Transverse colon (tissue), 3 donors: ENCODE measurements around the gene ZYX.

ENCODE experiments used
- POLR2A ChIP-seq: fragments of 450-650 bp; IDR thresholded peaks from one replicate; pipeline ENCODE4 v1.6.1; 2016; ENCODE audit warnings: antibody characterized with exemption, mild to moderate bottlenecking, moderate library complexity
- TF ChIP-seq, protein P1 (sequence below), 5 experiments: fragments of 200-600 bp in 3 of 5; fragments of 450-650 bp in 2 of 5; sonication (generic) in 3 of 5; IDR thresholded peaks; 1 replicate in 2 of 5; 2 replicates in 3 of 5; pipeline ENCODE4 v1.5.1; 2016 to 2017; ENCODE audit warnings: antibody characterized with exemption in 5 of 5, inconsistent platforms in 3 of 5, mild to moderate bottlenecking in 2 of 5, moderate library complexity in 1 of 5

DNA sequence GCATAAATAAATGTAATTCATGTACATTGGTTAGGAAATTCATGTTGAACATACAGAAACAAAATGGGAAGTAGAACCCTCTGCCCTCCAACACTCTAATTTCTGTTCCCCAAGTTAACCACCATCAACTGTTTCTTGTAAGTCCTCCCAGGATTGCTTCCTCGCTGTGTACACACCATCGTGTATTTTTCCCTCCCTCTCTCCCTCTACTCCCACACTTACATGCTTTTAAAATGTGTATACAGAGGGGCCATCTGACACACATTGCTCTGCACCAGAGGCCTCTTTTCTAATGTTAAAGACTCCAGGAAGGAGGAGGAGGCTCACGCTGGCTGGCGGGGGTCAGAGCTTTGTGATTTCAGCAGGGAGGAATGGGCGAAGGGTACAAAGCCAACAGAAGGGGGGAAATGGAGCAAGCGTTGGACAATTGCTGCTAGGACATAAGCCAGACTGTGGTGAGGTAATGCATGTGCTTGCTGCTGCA is 29.4 kb downstream of the ZYX start:
- TF ChIP-seq, protein P1, sequence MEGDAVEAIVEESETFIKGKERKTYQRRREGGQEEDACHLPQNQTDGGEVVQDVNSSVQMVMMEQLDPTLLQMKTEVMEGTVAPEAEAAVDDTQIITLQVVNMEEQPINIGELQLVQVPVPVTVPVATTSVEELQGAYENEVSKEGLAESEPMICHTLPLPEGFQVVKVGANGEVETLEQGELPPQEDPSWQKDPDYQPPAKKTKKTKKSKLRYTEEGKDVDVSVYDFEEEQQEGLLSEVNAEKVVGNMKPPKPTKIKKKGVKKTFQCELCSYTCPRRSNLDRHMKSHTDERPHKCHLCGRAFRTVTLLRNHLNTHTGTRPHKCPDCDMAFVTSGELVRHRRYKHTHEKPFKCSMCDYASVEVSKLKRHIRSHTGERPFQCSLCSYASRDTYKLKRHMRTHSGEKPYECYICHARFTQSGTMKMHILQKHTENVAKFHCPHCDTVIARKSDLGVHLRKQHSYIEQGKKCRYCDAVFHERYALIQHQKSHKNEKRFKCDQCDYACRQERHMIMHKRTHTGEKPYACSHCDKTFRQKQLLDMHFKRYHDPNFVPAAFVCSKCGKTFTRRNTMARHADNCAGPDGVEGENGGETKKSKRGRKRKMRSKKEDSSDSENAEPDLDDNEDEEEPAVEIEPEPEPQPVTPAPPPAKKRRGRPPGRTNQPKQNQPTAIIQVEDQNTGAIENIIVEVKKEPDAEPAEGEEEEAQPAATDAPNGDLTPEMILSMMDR (IDR thresholded peaks at IDR 0.05): no peak
- TF ChIP-seq POLR2A: no peak
